NCI-H226 (cell line): ENCODE data around the gene TGFBR1.

ENCODE experiments used
- DNase-seq: peaks from one replicate; pipeline ENCODE4 v3.0.0-alpha.2; 2015

Gene TGFBR1

DNA sequence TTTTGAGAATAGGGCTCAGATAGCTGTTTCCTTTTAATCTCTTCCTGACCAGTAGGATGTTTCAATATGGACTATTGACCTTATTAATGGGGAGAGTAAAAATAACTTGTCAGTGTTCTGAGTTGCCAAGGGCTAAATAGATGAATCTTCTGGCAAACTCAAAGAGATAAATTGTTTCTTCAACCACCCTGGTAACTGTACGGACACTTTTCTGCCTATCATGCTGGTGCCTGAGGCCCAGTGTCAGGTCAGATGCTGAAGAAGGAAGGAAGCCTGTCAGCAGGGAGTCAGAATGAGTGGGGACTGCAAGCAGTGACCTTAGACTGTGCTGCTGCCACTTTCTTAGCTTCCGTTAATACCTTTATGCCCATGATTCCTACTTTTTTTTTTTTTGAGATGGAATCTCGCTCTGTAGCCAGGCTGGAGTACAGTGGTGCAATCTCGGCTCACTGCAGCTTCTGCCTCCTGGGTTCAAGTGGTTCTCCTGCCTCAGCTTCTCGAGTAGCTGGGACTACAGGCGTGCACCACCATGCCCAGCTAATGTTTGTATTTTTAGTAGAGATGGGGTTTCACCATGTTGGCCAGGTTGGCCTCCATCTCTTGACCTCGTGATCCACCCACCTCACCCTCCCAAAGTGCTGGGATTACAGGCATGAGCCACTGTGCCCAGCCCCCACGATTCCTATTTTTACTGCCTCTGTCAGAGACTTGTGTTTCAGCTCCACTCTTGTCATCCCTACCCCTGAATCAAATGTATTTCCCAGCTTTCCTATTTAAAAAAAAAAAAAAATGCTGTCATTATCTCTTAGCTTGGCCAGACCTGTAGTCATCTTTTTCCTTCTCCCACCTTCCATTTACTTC is 33.7 kb downstream of the TGFBR1 start:
- DNase-seq = no peak

DNA sequence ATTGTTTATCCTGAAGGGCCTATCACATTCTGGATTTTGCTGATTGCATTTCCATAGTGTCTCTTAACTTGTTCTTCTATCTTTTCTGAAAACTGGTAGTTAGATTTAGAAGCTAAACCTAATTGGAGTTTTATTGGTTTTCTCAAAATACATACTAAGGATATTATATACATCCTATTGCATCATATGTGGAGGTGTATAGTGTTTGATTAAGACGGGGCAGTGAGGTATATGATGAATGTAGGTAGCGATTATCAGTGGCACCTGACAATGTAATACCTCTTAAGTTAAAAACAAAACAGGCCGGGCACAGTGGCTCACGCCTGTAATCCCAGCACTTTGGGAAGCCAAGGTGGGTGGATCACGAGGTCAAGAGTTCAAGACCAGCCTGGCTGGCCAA is 35.0 kb downstream of the TGFBR1 start:
- DNase-seq = no peak

- no peak for DNase-seq
Measured at GRCh38 chr9:99140685-99141314, 35.9 kb downstream of the TGFBR1 start.

GRCh38 chr9:99141849-99142248 is 36.9 kb downstream of the TGFBR1 start:
- DNase-seq = no peak

DNA sequence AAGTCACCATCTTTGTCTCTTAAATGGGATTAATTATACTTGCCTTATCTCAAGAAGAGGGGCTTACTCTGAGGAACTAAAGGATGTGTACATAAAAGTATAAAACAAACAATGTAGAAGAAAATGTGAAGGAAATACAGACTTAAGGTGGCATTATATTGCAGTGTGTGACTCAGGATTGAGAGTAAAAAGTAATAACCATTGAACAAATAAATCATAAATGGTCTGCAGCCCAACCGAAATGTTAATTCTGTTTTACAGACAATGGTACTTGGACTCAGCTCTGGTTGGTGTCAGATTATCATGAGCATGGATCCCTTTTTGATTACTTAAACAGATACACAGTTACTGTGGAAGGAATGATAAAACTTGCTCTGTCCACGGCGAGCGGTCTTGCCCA is 37.4 kb downstream of the TGFBR1 start:
- DNase-seq = no peak

- no peak for DNase-seq
Measured at GRCh38 chr9:99143655-99144054, 38.7 kb downstream of the TGFBR1 start.

DNA sequence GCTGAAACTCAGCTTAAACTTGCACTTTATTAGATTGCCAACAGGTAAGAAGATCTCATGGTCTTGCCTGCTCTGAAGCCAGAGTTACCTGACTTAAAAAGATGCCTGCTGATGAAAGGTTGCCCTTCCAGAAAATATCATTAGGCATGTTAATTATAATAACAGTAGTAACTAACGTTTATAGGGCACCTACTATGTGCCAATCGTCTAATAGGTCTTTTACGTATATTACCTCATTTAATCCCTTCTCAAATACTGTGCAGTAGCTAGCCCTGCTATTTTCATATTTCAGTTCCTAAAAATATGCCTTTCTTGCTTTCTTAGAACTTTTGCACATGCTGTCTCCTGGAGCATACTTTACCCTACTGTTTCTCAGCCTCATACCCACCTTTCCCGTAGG is 40.1 kb downstream of the TGFBR1 start:
- no peak for DNase-seq

GRCh38 chr9:99146574-99146973 is 41.7 kb downstream of the TGFBR1 start:
- no peak for DNase-seq

DNA sequence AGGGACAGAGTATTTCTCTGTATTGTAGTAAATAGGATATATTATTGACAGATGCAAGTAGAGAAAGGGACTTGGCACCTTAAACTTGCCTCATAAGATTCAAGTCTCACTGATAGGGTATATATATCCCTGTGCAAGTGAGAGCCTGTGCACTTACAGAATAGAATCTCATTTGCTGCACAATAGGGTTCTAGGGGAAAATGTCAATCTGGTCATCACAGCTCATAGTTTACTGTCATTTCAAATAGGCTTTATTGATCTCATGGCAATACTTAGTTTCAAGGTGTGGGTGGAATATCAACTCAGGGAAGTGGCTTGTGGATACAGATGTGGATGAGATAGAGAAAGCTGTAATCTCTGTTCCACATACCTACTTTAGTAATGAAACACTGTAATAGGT is 42.3 kb downstream of the TGFBR1 start:
- DNase-seq = no peak

GRCh38 chr9:99150451-99151171 is 45.7 kb downstream of the TGFBR1 start:
- DNase-seq = no peak

GRCh38 chr9:99154356-99154755 is 49.4 kb downstream of the TGFBR1 start:
- DNase-seq = no peak

GRCh38 chr9:99155736-99156135 is 50.8 kb downstream of the TGFBR1 start:
- DNase-seq = no peak

DNA sequence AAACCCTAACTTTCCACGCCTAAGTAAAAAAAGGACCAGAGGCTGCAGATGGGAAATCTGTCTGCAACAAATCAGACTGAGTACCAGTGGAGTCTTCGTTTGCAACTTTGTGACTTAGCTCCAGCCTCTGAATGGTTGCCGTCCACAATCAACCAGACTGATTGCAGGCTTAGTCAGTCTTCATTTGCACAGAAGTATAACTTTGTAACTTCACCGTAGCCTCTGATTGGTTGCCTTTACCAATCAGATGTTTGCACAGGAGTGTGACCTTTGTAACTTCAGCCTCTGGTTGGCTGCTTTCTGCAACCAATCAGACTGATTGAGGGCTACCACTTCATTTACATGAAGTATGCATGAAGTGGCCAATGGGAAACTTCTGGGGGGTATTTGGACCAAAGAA is 53.7 kb downstream of the TGFBR1 start:
- no peak for DNase-seq

DNA sequence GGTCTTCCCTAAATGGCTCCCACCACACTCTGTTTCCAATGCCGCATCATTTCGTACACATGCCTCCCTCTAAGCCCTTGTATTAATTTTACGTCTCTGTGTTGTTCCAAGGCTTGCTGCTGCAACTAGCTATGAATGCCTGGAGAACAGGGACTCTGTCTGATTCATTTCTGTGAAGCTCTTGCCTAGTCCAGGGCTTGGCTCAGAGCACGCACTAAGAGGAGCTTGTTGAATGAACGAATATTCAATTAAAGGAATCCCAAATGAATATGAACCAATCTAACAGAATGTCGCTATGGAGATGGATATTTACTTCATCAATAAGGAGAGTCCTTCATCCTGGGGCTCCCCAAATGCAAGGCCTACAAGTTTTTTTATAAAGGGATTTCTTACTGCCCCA is 55.3 kb downstream of the TGFBR1 start:
- DNase-seq = no peak

- no peak for DNase-seq
Measured at GRCh38 chr9:99162759-99163364, 57.9 kb downstream of the TGFBR1 start.

- DNase-seq = no peak
Measured at GRCh38 chr9:99166149-99166548, 61.2 kb downstream of the TGFBR1 start.

GRCh38 chr9:99167119-99167518 is 62.2 kb downstream of the TGFBR1 start:
- DNase-seq = no peak

- no peak for DNase-seq
Measured at GRCh38 chr9:99167694-99168093, 62.8 kb downstream of the TGFBR1 start.

DNA sequence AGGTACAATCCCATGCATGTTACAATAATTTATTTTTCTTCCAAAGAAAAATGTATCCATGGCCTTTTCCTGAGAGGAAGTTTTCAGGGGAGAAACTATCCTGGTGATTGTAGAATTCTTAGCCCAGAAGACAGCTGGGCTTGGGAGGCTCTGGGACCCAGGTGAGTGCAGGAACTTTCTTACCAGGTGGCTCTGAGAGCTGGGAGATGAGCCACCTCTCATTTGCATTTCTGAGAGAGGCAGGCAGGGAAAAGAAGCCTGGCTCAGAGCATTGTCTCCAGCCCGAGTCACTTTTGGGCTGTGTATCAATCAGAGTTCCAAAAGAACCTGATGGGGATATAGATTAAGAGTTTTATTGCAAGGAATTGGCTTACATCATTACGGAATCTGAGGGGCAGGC is 64.2 kb downstream of the TGFBR1 start:
- no peak for DNase-seq

DNA sequence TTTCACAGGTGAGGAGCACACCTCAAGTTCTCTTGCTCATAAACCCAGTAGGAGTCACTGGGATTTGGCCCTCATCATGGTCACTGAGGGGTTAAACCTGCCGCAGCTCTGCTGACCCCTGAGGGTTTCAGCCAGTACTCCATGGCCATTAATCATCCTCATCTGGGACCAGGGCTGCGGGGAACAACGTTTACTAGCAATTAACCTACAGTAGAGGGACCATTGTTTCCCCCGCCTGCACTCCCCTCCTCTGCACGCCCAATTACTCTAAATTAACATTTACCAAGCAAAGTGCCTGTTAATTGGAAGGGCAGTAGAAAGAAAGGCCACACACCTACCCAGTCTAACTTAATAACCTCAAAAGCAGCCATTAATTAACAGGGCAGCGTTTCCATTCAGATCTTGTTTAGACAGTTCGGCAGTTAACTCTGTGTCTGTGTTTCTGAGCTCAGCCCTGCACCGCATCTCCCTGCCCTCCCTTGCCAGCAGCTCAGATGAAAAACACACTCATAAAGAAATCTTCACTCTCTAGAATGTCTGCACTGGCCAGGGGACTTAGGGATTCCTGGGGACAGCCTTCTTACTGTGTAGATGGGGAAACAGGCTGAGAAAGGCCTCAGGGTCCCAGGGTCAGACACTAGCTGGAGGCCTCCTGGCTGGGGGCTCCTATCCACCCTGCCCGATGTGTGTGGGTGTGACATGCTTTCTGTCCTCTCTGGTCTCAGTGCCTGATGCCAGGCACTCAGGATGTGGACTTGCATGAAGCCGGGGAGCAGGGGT is 65.3 kb downstream of the TGFBR1 start:
- DNase-seq = no peak

DNA sequence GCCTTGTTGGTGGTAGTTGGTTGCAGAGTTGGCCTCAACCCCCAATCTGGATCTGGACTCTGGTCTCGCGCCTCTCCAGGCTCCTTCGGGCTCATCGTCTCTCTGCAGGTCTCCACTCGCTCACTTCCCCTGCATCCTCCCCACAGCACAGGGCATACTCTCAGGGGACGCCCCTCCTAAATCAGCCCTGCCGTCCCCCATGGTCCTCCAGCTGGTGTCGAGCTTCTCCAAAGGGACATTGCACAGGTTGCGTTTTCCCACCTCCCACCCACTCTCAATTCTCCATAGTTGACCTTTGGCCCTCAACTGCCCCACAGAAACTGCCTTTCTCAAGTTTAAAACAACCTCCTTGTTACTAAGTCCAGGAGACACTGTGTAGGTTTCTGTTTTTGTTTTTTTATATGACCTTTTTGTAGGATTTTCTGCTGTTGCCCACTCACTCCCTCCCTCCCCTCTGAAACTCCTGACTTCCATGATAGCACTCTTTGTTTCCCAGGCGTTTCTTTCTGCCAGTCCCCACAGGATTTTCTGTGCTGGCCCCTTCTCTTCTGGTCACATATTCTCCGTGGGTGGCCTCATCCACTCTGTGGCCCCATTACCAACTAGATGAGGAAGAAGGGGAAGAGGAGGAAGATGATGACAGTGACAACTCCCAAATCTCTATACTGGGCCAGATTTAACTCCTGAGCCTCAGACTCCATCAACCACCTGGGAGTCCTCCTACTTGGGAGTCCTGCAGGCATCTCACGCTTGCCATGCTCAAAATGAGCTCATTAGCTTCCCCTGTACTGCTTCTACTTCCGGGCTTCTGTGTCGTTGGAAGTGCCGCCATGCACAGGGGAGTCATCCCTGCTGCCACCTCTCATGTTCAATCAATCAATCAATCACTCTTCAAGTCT is 66.6 kb downstream of the TGFBR1 start:
- DNase-seq = no peak
